GM18517 (cell line): Measurements from ENCODE around the gene COLQ.

Experiments used
- ATAC-seq: cut with Tn5 transposase; IDR thresholded peaks from one replicate; pipeline ENCODE4 v1.9.1; 2021; ENCODE audit warnings: mild to moderate bottlenecking, moderate library complexity; ENCODE audit not compliant: unreplicated experiment

Gene COLQ

DNA sequence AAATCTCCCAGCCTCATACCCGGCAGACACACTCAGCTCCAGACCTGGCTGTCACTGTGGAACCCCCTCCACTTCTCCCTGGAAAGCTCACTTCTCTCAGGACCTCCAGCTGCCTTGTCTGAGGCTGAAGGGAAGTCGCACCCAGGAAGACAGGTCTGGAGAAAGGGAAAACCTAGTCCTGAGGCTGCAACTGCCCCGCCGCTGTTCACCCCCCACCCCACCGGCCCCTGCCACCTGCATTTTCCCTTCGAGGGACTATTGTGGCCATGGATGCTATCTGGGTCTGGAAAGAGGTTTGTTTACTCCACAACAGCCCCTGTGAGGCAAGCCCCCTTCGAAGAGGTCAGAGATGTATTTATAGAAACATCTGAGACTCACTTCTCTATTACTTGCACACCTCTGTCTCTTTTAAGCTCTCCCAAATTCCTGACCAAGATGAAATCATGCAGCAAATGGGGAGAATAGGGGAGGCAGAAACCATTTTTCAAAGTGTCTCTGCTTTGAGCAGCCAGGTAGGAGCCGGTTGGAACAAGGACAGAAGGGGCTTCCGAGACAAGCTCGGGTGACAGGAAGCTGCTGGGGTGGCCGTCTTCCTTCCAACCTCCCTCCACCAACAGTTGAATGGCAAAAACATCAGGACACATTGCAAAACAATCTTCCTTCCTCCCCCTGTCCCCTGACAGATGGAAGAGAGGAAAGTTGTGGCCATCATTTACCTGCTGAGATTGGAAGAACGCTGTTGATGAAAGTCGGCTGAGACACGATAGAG is 518 bp downstream of the COLQ start:
- no peak for ATAC-seq

- ATAC-seq = no peak
Observed at GRCh38 chr3:15520185-15520584, 1.3 kb downstream of the COLQ start.

DNA sequence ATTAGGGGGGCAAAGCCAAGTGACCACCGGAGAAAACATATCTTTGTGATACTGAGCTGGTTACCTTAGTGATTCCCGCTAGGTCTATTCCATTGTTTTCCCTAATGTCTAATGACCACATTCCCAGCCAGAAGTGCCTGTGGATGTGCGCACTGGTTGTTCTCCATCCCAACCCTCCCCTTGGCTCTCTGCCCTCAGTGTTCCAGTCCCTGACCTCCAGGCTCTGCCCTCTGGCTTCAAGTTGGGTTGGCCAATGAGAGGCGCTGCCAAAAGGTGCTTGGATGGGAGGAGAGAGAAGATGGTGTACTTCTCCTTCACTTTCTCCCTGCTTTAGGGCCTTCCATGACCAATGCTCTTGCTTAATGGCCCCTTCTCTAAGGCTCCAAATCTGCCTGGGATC is 2.4 kb downstream of the COLQ start:
- no peak for ATAC-seq

DNA sequence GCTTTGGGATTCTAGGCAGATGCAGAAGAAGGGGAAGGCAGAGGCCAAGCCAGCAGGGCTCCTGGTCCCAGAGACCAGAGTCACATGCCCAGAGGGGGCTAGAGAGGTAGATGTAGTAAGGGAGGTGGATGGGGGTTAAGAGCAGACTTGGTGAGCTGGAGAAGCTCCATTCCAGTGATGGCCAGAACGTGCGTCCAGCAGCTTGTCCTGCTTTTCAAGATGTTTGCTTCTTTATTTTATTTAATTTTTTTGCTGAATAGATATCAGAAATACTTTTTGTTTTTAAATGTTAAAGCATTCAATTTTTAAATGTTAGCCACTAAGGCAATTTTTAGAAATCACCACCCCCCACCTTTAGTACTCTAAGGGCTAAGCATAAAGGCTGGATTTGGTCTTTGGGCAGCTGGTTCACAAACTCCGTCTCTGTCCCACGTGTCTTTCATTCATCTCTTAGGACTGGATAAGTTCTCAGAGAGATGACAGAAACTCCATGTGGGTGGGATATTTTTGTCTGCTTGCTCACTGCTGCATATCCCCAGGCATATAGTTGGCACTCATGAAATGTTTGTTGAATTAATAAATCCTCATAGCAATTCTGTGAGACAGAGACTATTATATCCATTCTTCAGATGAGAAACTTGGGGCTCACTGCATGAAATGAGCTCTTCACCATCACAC is 6.7 kb downstream of the COLQ start:
- ATAC-seq = no peak

DNA sequence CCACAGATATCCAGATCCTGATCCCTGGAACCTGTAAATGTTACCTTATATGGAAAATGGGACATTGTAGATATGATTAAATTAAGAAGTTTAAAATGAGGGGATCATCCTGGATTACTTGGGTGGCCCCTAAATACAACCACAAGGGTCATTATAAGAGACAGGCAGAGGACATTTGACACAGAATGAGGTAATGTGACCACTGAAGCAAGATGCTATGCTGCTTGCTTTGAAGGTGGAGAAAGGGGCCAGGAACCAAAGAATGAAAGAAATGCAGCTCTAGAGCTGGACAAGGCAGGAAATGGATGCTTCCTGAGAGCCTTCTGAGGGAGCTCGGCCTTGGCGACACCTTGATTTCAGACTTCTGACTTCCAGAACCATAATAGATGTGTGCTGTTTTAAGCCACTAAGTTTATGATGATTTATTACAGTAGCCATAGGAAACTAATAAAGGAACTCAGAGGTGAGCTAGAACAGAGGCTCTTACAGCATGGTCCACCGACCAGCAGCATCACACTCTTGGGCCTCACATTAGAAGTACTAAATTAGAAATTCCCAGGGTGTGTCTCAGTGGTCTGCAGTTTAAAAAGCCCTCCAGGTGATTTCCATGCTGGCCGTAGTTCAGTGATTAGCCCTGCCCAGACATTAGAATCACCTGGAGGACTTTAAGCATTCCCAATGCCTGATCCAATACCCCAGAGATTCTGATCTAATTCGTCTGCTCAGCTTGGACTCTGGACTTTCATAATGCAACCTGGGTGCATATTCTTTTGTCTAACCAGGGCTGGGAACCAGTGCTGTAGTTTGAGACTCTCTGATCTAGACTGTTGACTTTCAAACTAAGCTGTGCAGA is 7.5 kb downstream of the COLQ start:
- ATAC-seq = no peak

GRCh38 chr3:15513116-15513515 is 8.4 kb downstream of the COLQ start:
- ATAC-seq = no peak

DNA sequence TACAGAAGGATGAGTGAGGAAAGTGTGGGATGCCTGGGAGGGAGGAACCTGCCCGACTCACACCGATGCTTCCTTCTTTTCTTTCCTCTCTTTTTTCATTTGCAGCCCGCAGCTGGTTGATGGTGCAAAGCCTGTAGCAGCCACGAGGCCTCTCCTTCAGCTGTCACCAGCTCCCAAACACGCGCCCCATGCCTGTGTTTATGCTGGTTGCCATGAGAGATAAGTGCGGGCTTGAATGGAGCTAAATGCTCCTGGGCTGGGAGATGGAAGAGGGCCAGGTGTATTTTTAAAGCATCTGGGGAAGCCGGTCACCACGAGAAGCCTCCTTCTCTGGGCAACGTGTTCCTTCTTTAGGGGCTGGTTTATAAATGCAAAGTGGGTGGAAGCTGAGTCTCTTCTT is 9.3 kb downstream of the COLQ start:
- ATAC-seq = no peak

DNA sequence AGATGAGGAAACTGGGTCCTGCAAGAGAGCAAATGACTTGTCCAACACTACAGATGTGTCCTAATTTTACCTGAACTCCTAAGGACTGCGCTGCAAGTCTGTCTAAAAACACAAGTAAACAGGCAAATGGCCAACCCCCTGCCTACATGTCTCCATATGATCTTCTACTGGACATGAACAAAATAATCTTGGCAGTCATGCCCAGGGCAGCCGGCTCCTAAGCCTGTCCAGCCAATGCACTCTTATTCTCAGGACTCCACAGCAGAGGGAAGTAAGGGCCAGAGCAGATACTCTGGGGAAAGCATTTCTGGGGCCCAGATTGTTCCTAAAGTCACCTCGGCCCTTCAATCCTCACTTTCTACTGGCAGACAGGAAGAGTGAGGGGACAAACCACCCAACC is 10.3 kb downstream of the COLQ start:
- ATAC-seq = no peak

DNA sequence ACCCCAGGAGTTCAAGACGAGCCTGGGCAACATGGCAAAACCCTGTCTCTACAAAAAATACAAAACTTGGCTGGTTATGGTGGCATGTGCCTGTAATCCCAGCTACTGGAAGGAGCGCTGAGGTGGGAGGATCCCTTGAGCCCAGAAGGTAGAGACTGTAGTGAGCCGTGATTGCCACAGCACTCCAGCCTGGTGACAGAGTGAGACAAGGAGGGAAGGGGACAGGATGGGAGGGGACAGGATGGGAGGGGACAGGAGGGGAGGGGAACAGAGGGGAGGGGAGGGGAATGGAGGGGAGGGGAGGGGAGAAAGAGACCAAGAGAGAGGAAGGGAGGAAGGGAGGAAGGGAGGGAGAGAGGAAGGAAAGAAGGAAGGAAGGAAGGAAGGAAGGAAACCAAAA is 11.0 kb downstream of the COLQ start:
- ATAC-seq = no peak

DNA sequence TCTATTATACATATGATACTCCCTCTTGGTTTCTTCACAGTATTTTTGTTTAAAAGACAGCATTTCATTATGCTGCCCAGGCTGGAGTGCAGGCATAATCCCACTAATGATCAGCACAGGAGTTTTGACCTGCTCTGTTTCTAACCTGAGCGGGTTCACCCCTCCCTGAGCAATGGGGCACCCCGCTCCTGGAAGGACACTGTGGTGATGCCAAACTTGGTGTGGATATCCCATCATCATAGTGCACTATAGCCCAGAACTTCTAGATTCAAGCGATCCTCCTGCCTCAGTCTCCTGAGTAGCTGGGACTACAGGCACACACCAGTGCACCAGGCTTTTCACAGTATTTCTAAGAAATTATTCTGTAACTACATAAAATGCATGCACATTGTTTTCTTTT is 14.9 kb downstream of the COLQ start:
- no peak for ATAC-seq

DNA sequence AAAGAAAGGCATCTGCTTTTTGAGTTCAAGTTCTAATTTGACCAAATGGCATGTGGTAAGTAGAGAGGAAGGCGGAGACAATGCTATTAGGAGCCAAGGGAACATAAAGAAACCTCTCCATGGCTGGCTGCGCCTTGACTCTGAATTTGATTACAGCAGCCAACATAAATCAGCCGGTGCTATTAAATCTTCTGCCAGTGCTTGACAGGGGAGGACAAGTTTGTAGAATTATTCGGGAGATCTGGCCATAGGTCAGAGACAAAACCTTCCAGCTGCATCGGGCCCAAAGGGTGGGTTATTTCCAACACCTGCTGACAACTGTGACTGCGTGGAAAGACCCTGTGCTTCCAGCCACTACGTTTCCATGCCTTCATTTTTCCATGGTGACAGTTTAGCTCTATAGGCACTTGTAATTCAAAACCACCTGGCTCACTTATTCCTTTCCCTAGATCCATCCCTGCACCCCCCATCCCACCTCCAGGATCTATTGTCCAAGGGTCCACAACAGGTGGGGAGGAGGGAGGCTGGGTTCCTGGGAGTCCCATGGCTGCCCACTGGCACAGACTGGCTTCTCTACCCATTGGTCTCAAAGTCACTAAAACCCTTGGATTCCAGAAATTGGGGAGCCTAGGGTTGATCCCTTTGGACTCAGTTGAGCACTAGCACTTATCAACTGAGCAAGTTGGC is 15.9 kb downstream of the COLQ start:
- no peak for ATAC-seq

DNA sequence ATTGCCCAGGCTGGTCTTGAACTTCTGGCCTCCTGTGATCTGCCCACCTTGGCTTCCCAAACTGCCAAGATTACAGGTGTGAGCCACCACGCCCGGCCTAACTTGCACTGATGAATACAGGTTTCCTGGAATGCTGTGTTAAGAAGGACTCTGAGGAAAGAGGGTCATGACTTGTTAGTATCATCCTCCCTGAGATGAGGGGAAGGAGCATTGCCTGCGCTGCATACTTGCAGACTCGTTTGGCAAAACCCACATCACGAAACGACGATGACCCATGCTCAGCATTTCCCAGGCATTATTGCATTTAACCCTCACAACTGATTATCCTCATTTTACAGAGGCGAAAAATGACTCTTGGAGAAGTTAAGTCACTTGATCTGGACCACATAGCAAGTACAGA is 18.9 kb downstream of the COLQ start:
- ATAC-seq = no peak

DNA sequence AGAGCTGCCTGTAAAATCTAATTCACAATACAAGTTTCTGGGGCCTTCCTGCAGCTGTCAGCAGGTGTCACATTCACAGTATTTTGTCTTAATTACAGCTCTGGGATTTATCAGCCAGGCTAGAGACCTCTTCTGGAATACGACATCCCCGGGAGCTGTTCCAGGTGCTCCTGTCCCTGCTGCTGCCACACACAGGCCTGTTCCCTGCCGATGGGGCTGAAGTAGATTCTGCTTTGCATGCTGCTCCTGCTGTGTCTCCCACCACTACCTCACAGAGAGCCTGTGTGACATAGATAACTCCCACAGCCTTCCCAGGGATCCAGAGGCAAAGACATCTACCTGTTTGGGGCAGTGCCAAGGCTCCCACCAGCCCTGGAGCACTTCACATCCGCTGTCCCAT is 20.4 kb downstream of the COLQ start:
- ATAC-seq = no peak

DNA sequence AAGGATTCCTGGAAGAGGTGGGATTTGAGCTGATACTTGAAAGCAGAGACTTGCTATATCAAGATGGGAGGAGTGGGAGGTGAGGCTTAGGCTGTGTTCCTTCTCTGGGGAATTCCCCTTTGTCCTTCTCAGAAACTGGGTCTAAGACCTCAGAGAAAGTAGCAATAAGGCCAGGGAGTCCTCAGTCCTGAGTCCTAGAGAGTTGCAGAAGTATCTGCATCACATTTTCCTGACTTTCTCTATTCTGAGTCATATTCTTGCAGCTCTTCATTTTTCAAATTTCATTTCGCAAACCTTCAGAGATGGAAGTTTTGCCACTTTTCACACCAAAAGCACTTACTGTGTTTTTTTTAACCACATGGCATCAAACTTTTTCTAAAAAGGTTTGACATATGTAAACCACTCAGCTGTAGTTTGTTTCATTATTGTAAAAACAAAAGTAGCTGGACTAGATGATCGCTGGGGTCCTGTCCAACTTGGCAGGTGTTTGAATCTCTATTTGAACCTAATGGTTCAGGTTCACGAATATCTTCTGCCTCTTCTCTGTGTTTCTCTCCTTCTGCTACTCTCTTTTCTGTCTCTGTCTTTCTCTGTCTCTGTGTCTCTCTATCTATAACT is 21.3 kb downstream of the COLQ start:
- ATAC-seq = no peak

GRCh38 chr3:15499536-15499935 is 22.0 kb downstream of the COLQ start:
- no peak for ATAC-seq

GRCh38 chr3:15498431-15499214 is 22.9 kb downstream of the COLQ start:
- no peak for ATAC-seq

GRCh38 chr3:15497964-15498363 is 23.5 kb downstream of the COLQ start:
- ATAC-seq = no peak

GRCh38 chr3:15496341-15496664 is 25.2 kb downstream of the COLQ start:
- no peak for ATAC-seq

DNA sequence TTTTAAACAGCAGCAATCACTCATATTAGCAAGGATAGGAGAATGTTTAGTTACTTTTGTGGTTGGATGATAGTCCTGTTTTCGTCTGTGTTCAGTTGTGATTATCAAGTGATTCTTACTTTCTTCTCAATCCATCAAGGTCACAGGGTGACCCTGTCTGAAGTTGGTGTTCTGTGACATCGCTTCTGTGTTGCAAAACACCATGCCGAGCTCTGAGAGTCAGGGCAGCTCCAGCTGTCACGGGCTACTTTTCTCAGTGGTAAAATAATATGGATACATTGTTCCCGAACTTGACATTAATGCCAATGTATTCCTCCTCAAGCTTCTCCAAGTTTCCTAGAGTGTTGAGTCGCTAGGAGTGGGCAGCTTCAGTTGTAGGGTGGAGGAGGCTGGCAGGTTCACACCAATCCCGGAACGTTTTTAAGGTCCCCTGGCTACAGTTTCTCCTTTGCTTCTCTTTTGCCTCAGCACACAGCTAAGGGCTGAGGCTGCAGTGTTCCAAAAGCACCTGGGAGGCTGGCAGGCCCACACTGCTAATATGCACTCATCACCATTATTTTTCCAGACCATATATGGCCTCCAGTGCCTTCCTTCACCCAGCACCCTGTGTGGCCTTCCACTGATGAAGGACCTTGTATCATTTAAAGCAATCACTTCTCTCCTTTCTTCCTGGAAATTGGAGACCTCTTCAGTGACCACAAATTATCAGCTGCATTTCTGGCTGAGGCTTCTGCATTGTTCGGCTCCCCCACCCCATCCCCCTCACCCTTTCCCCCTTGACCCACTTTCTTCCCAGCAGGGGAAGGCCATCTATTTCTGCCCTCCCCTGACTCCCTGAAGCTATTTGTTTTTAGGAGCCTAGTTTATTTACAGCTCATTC is 25.8 kb downstream of the COLQ start:
- no peak for ATAC-seq
